Measurements from ENCODE around the gene TMPRSS6. TPM values are rescaled to one million over a fixed set of nuclear protein-coding genes. Genes with fewer than 3 reads are reported as not detected.

Gene TMPRSS6
- total RNA-seq: 2.1 TPM
- long read RNA-seq, partial matches to known transcripts: 2 of 5 reads
- long read RNA-seq, other reads (novel, unspliced or antisense): 3 of 5 reads

GRCh38 chr22:37109242-37109917 is at the start of gene TMPRSS6:
TSS of gene TMPRSS6 (minus strand) at chr22:37109713. CDS start at chr22:37103417, 6,296 bp downstream.
- TF ChIP-seq, protein P1, sequence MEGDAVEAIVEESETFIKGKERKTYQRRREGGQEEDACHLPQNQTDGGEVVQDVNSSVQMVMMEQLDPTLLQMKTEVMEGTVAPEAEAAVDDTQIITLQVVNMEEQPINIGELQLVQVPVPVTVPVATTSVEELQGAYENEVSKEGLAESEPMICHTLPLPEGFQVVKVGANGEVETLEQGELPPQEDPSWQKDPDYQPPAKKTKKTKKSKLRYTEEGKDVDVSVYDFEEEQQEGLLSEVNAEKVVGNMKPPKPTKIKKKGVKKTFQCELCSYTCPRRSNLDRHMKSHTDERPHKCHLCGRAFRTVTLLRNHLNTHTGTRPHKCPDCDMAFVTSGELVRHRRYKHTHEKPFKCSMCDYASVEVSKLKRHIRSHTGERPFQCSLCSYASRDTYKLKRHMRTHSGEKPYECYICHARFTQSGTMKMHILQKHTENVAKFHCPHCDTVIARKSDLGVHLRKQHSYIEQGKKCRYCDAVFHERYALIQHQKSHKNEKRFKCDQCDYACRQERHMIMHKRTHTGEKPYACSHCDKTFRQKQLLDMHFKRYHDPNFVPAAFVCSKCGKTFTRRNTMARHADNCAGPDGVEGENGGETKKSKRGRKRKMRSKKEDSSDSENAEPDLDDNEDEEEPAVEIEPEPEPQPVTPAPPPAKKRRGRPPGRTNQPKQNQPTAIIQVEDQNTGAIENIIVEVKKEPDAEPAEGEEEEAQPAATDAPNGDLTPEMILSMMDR (IDR thresholded peaks at IDR 0.05): no peak
- Histone ChIP-seq H3K9me3 (no peaks in the 10 kb centered on the region), H3K36me3 (no peaks in the 10 kb centered on the region), H3K27ac (no peak within 1 kb of the TSS), H3K27me3 (no peaks in the 10 kb centered on the region), H3K4me3 (no peak within 1 kb of the TSS), H3K4me1 (no peaks in the 10 kb centered on the region)
- DNase-seq (no peak), ATAC-seq (peak; percentile 19)
- intact Hi-C loops (cut with DNase I): no loop called here

DNA sequence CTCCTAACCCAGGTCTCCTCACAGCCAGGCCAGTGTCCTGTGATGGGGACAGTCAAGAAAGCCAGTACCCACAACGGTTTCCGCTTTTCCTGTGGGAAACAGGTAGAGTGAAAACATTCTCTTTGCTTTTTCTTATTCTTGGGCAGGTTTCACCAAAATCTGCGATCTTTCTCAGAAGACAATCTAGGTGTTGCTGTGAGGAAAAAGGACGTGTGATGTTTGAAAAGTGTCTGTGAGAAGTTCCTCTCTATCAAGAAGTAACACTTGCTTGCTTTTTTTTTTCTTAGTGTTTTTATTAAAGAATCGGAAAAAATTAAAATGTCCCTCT is 49.4 kb upstream of the TMPRSS6 start:
- DNase-seq (no peak), ATAC-seq (no peak)
- intact Hi-C loops (cut with DNase I): no loop called here
- Histone ChIP-seq H3K36me3 (no peaks in the 10 kb centered on the region), H3K9me3 (no peaks in the 10 kb centered on the region), H3K27ac (no peak overlapping the region), H3K4me1 (no peaks in the 10 kb centered on the region), H3K4me3 (no peak overlapping the region), H3K27me3 (no peaks in the 10 kb centered on the region)
- TF ChIP-seq, protein P1 (IDR thresholded peaks at IDR 0.05): no peak

DNA sequence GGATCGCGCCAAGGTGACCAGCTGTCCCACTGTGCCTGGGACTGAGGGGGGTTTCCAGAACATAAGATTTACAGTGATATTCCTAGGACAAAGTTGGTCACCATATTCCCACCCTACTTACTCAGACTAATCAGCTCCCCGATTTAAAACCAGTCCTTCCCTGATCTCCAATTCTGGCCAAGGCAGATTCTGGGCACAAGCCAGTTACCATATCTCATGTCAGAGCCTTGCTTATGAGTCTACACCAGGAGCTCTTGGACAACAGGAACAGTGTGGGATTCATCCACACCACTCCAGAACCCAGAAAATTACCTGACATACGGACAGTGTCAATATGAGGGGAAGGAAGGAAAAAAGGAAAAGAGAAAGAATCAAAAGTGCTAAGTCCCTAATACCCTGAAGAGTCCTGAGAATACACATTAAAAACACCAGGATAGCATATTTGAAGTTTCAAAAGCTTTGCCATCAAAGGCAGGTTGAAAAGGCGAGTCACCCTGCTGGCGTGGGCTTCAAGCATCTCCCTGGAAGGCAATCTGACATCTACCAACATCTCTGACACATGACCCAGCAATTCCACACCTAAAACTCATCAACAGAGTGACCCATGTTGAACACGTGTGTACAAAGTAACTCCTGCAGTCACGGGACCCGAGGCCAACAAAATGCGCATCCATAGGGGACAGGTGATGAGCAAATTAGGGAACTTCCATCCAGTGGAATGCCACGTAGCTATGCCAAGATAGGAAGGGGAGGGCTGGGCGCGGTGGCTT is 48.2 kb upstream of the TMPRSS6 start:
- intact Hi-C loops (cut with DNase I): no loop called here
- TF ChIP-seq, protein P1 (IDR thresholded peaks at IDR 0.05): no peak

DNA sequence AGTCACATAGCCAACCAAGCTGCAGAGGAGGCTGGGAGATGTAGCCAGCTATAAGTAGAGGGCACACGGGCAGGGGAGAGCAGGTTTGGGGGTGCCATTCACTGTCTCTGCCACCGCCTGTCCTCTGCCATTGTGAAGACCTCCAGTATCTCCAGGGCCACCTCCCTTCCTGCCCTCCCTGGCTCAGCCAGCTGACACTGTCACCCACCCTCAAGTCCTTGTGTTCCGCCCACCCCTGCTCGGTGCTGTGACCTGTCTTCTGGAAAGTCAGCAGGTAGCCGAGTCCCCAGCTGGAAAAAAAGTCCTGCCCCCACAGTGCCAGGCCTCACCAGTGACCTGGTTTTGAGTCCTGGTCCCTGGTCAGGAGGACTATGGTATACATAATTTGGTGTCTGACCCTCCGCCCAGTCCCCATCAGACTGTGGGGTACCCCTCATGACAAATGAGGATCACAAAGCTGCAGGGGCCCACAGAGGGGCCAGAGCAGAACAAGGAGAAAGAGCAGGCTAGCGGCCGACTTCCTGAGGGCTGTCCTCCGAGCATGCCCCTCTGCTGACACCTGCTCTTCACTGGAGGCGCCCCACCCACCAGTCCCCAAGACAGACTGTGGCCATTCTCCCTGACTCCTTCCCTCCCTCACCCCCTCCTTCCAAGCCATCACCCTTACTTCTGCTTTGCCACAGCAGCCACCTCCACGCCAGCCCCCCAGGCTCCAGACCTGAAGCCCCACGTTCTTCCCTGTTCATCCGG is 47.3 kb upstream of the TMPRSS6 start:
- H3K36me3 ChIP-seq: no peaks in the 10 kb centered on the region
- H3K9me3 ChIP-seq: no peaks in the 10 kb centered on the region
- intact Hi-C loops (cut with DNase I): no loop called here
- no peaks in the 10 kb centered on the region for H3K27me3 ChIP-seq
- no peaks in the 10 kb centered on the region for H3K4me1 ChIP-seq
- TF ChIP-seq, protein P1 (IDR thresholded peaks at IDR 0.05): no peak
- DNase-seq (no peak), ATAC-seq (no peak)
- no peak overlapping the region for H3K4me3 ChIP-seq
- H3K27ac ChIP-seq: no peak overlapping the region

More for the DNA sequence above, 48.2 kb upstream of the TMPRSS6 start:
- ATAC-seq (no peak), DNase-seq (no peak)
- H3K27me3 ChIP-seq: no peaks in the 10 kb centered on the region
- H3K9me3 ChIP-seq: no peaks in the 10 kb centered on the region
- H3K4me1 ChIP-seq: no peaks in the 10 kb centered on the region
- H3K27ac ChIP-seq: no peak overlapping the region
- no peaks in the 10 kb centered on the region for H3K36me3 ChIP-seq
- no peak overlapping the region for H3K4me3 ChIP-seq

DNA sequence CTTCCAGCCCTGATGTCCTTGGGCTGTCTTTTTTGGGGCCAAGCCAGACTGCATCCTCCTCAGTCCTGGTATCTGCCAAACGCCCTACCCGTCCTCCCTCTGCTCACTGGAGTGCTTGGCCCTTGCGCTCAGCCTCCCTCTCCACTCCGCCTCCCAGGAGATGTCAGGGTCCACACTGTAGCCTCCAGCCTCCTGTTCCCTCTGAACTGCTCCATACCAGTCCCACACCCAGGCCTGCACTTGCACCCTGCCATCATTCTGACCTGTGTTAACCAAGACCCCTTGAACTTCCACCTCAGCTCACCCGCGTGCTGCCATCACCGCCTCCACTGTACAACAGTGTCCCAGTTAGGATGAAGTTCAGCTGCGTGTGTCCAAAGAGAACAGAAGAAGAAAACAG is 46.5 kb upstream of the TMPRSS6 start:
- H3K4me3 ChIP-seq: no peak overlapping the region
- no peak for ATAC-seq
- intact Hi-C loops (cut with DNase I): no loop called here

More for the DNA sequence above, 46.5 kb upstream of the TMPRSS6 start:
- TF ChIP-seq, protein P1 (IDR thresholded peaks at IDR 0.05): no peak
- no peak for DNase-seq
- Histone ChIP-seq H3K9me3 (no peaks in the 10 kb centered on the region), H3K36me3 (no peaks in the 10 kb centered on the region), H3K4me1 (no peaks in the 10 kb centered on the region), H3K27me3 (no peaks in the 10 kb centered on the region), H3K27ac (no peak overlapping the region)

Data from upper lobe of right lung (tissue), 1 donor.